Stomach (tissue), 9 donors: ENCODE measurements around the gene KIAA0513. TPM values are rescaled to one million over a fixed set of nuclear protein-coding genes. Genes with fewer than 3 reads are reported as not detected.

ENCODE experiments used
- DNase-seq, 2 donors: peaks; one replicate each; pipeline versions ENCODE4 v3.0.0 to v3.0.0-alpha.2; 2013 to 2019
- H3K27ac ChIP-seq, 5 donors: fragments of 200-600 bp in 4 of 5; sonication (generic) in 4 of 5; one replicate each; pipeline ENCODE4 v1.5.1; 2013 to 2019; ENCODE audit warnings: mild to moderate bottlenecking in 1 of 5, moderate library complexity in 1 of 5
- H3K27me3 ChIP-seq, 3 donors: fragments of 200-600 bp; sonication (generic); one replicate each; pipeline ENCODE4 v1.5.1; 2017 to 2019; ENCODE audit warnings: mixed run types in 1 of 3
- H3K36me3 ChIP-seq, 4 donors: fragments of 200-600 bp; sonication (generic); 1 replicate in 3 of 4; 2 replicates in 1 of 4; pipeline ENCODE4 v1.5.1; 2016 to 2019
- H3K4me1 ChIP-seq, 4 donors: fragments of 200-600 bp; sonication (generic); one replicate each; pipeline ENCODE4 v1.5.1; 2016 to 2019
- H3K4me3 ChIP-seq, 4 donors: fragments of 200-600 bp; sonication (generic) in 3 of 4; one replicate each; pipeline ENCODE4 v1.5.1; 2016 to 2019; ENCODE audit warnings: mild to moderate bottlenecking in 1 of 4
- H3K9me3 ChIP-seq, 4 donors: fragments of 200-600 bp; sonication (generic); one replicate each; pipeline ENCODE4 v1.5.1; 2016 to 2019
- CTCF ChIP-seq, 7 experiments: fragments of 450-650 bp in 4 of 7; fragments of 200-600 bp in 3 of 7; sonication (generic) in 3 of 7; IDR thresholded peaks; one replicate each; pipeline ENCODE4 v1.5.1; 2016 to 2019; ENCODE audit warnings: antibody characterized with exemption in 7 of 7, control low read depth in 2 of 7, mild to moderate bottlenecking in 1 of 7
- EP300 ChIP-seq: sonication (generic); formaldehyde crosslinking; IDR thresholded peaks from one replicate; pipeline ENCODE4 v1.6.1; 2017; ENCODE audit warnings: antibody characterized with exemption
- POLR2A ChIP-seq, 4 donors: fragments of 450-650 bp; IDR thresholded peaks; one replicate each; pipeline ENCODE4 v1.6.1; 2016; ENCODE audit warnings: antibody characterized with exemption in 4 of 4, control low read depth in 2 of 4, mild to moderate bottlenecking in 1 of 4, moderate library complexity in 1 of 4
- POLR2AphosphoS5 ChIP-seq, 3 donors: sonication (generic); formaldehyde crosslinking; IDR thresholded peaks; one replicate each; pipeline ENCODE4 v1.6.1; 2016; ENCODE audit warnings: antibody characterized with exemption in 3 of 3
- WGBS, 5 donors: extraction: QIAGEN DNeasy Blood & Tissue Kit in 3 of 5; methylation state at CpG; one replicate each; pipeline versions ENCODE4 v1.1.5 to v1.1.7; 2013 to 2018; 5-methylcytosine and 5-hydroxymethylcytosine counted together
- intact Hi-C: fragments of 100-400 bp; cut with DNase I; formaldehyde crosslinking; loops from one replicate; pipeline ENCODE4 v1.15.1; 2023; ENCODE audit warnings: low total_unique reads
- polyA plus RNA-seq, 3 donors: library from polyadenylated mRNA; stranded (reverse); fragments of 200-250 nt; gene quantifications; one replicate each; pipeline ENCODE4 v1.2.3, GENCODE V29; 2013
- total RNA-seq, 5 donors: library from RNA; depleted of rRNA; stranded (reverse); fragments of >200 nt; gene quantifications; one replicate each; pipeline versions ENCODE4 v1.1.0 to v1.2.3, GENCODE V29; 2014 to 2016
- donor health status: healthy with polysubstance abuse.
- donor health status: Bipolar disorder and iron deficiency.
- donor health status: healthy.

Gene KIAA0513
- total and polyA plus RNA-seq, 8 donors, result 3.6 to 40.6 (median 14.9) TPM

- Histone ChIP-seq H3K27ac (no peak overlapping the region), H3K4me3 (no peak overlapping the region), H3K9me3 (no peaks in the 10 kb centered on the region), H3K4me1 (peaks cover 3 to 24% (median 12%) of the 10 kb centered on the region in 4 donors), H3K27me3 (no peaks in the 10 kb centered on the region), H3K36me3 (no peaks in the 10 kb centered on the region)
- intact Hi-C loops, result no loop called here
- WGBS, 5 donors, result 60 to 94% (median 88%) methylated on average over 1 to 7 of the region's 7 CpGs
- no peak for DNase-seq
- TF ChIP-seq EP300 (no peak), POLR2A (IDR thresholded peaks at IDR 0.05) (no peak), POLR2AphosphoS5 (IDR thresholded peaks at IDR 0.05) (no peak)
These were observed 114.5 kb downstream of the KIAA0513 start for GRCh38 chr16:85142129-85142513.

- no peak for TF ChIP-seq POLR2A (IDR thresholded peaks at IDR 0.05)
- TF ChIP-seq CTCF (IDR thresholded peaks at IDR 0.05), result no peak
- TF ChIP-seq EP300, result no peak
- TF ChIP-seq POLR2AphosphoS5 (IDR thresholded peaks at IDR 0.05), result no peak
- no peaks in the 10 kb centered on the region for H3K9me3 ChIP-seq
- intact Hi-C loops, result no loop called here
- no peaks in the 10 kb centered on the region for H3K36me3 ChIP-seq
- H3K4me1 ChIP-seq, result peaks cover 0 to 22% (median 5%) of the 10 kb centered on the region in 4 donors
- H3K27me3 ChIP-seq, result no peaks in the 10 kb centered on the region
- H3K4me3 ChIP-seq, result no peak overlapping the region
- no peak for DNase-seq
- WGBS, 5 donors, result 78 to 91% (median 81%) methylated on average over 15 to 19 of the region's 19 CpGs
- no peak overlapping the region for H3K27ac ChIP-seq
These were observed 115.2 kb downstream of the KIAA0513 start for GRCh38 chr16:85142771-85143211.

Other genes starting within 250 kb of the KIAA0513 start
- 100 to 1,000 TPM in 3 of 5 donors, 10 to 100 TPM in 2; 92.0 to 242 (median 102) TPM for gene CRISPLD2, start 207.8 kb upstream of the KIAA0513 start, total RNA-seq
- 10 to 100 TPM; 18.3 to 46.0 (median 20.2) TPM for gene CRISPLD2, start 207.8 kb upstream of the KIAA0513 start, polyA plus RNA-seq
- gene ZDHHC7, start 16.3 kb upstream of the KIAA0513 start, total RNA-seq, result 100 to 1,000 TPM in 2 of 5 donors, 10 to 100 TPM in 3; 54.3 to 358 (median 58.1) TPM
- gene ZDHHC7, start 16.3 kb upstream of the KIAA0513 start, polyA plus RNA-seq, result 10 to 100 TPM; 15.0 to 23.0 (median 15.4) TPM
- 10 to 100 TPM in 1 of 5 donors, not detected in 4; 54.0 TPM for gene CIBAR2, start 84.7 kb downstream of the KIAA0513 start, total RNA-seq
- gene CIBAR2, start 84.7 kb downstream of the KIAA0513 start, polyA plus RNA-seq, result 1 to 10 TPM in 1 of 3 donors, not detected in 2; 1.5 TPM